ENCODE measurements around the gene ZFAND6.

ZFAND6 gene

DNA sequence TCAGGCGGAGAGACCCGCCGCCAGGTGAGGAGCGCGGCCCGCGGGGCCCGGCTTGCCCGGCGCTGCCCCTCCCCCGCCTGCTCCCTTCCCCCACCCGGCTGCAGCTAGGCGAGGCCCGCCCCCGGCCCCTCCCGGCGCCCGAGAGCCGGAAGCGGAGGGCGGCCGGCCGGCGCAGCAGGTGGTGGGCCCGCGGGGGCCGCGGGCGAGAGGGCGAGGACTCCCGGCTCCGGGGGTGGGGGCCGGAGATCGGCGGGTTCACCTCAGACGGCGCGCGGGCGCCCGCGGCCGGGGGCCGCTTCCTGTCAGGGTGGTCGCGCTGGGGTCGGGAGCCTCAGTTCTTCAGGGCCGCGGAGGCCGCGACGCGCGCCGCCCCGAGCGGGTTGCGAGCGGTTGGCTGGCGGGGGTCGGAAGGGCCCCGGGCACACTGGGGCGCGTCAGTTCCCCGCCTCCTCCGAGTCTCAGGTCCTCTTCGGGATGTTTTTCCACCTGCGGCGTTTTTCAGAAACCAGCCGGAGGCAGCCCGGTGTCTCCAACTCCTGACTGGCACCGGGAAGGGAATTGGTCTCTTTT, 395 bp downstream of the ZFAND6 start:
- H4K20me1 ChIP-seq (ENCODE audit: insufficient read depth, low read length, poor library complexity, severe bottlenecking), result peaks cover 37% of the 10 kb centered on the region
- H3K27me3 ChIP-seq (ENCODE audit: insufficient read depth, low read length, poor library complexity, severe bottlenecking), result no peaks in the 10 kb centered on the region
- peak overlapping the region; percentile 98 for H3K4me2 ChIP-seq (ENCODE audit: low read depth, low read length, poor library complexity, severe bottlenecking)
- peak overlapping the region; percentile 85 for H2AFZ ChIP-seq (ENCODE audit: low read length)
- no peaks in the 10 kb centered on the region for H3K9me3 ChIP-seq (ENCODE audit: insufficient read depth, low read depth, low read length)
- H3F3A ChIP-seq (ENCODE audit: low read depth), result peaks cover 4% of the 10 kb centered on the region; the same call in 1 of the 2 replicates
- peaks cover 48% of the 10 kb centered on the region for H3K79me2 ChIP-seq (ENCODE audit: insufficient read depth, low read length)
- H3K4me3 ChIP-seq (ENCODE audit: low read length, poor library complexity, severe bottlenecking), result peak overlapping the region; percentile 81
- H3K36me3 ChIP-seq (ENCODE audit: insufficient read depth, low read length), result no peaks in the 10 kb centered on the region
- no peaks in the 10 kb centered on the region for H3K9me2 ChIP-seq (replicated peaks; ENCODE audit: low read depth, low read length)
- TF ChIP-seq, protein P1, sequence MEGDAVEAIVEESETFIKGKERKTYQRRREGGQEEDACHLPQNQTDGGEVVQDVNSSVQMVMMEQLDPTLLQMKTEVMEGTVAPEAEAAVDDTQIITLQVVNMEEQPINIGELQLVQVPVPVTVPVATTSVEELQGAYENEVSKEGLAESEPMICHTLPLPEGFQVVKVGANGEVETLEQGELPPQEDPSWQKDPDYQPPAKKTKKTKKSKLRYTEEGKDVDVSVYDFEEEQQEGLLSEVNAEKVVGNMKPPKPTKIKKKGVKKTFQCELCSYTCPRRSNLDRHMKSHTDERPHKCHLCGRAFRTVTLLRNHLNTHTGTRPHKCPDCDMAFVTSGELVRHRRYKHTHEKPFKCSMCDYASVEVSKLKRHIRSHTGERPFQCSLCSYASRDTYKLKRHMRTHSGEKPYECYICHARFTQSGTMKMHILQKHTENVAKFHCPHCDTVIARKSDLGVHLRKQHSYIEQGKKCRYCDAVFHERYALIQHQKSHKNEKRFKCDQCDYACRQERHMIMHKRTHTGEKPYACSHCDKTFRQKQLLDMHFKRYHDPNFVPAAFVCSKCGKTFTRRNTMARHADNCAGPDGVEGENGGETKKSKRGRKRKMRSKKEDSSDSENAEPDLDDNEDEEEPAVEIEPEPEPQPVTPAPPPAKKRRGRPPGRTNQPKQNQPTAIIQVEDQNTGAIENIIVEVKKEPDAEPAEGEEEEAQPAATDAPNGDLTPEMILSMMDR (conservative IDR thresholded peaks at IDR 0.05; ENCODE audit: low read length), result no peak
- no peak for TF ChIP-seq EZH2phosphoT487 (IDR thresholded peaks at IDR 0.05; ENCODE audit: borderline replicate concordance)
- H3K4me1 ChIP-seq (ENCODE audit: insufficient read depth, low read length, poor library complexity, severe bottlenecking), result peaks cover 41% of the 10 kb centered on the region
- H3K9ac ChIP-seq (ENCODE audit: low read depth, low read length, poor library complexity, severe bottlenecking), result peak overlapping the region; percentile 71

DNA sequence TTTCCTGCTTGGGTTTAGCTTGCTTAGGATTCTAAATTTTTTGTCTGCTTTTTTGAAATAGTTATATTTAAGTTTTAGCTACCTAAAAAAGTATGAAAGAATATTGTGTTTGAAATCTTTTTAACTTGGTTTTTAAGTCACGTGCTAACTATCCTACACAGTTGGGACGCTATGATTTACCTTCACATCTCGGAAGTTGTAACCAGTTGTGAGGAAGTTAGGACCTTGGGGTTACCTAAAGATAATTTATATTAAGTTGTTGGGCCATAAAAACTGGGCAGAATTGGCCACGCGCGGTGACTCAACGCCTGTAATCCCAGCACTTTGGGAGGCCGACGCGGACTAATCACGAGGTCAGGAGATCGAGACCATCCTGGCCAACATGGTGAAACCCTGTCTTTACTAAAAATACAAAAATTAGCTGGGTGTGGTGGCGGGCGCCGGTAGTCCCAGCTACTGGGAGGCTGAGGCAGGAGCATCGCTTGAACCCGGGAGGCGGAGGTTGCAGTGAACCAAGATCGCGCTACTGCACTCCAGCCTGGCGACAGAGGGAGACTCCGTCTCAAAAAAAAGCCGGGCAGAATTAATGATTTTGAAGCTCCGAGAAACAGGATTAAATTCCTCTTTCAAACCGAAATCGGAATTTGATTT, 1.0 kb downstream of the ZFAND6 start:
- Histone ChIP-seq H3K9ac (ENCODE audit: low read depth, low read length, poor library complexity, severe bottlenecking) (peak overlapping the region; percentile 71), H4K20me1 (ENCODE audit: insufficient read depth, low read length, poor library complexity, severe bottlenecking) (peaks cover 42% of the 10 kb centered on the region), H3K27me3 (ENCODE audit: insufficient read depth, low read length, poor library complexity, severe bottlenecking) (no peaks in the 10 kb centered on the region), H3K79me2 (ENCODE audit: insufficient read depth, low read length) (peaks cover 54% of the 10 kb centered on the region), H3K4me3 (ENCODE audit: low read length, poor library complexity, severe bottlenecking) (peak overlapping the region; percentile 81), H3F3A (ENCODE audit: low read depth) (peaks cover 4% of the 10 kb centered on the region; the same call in 1 of the 2 replicates), H3K4me1 (ENCODE audit: insufficient read depth, low read length, poor library complexity, severe bottlenecking) (peaks cover 48% of the 10 kb centered on the region), H3K4me2 (ENCODE audit: low read depth, low read length, poor library complexity, severe bottlenecking) (peak overlapping the region; percentile 98), H3K36me3 (ENCODE audit: insufficient read depth, low read length) (no peaks in the 10 kb centered on the region), H3K9me2 (replicated peaks; ENCODE audit: low read depth, low read length) (no peaks in the 10 kb centered on the region), H3K9me3 (ENCODE audit: insufficient read depth, low read depth, low read length) (no peaks in the 10 kb centered on the region), H2AFZ (ENCODE audit: low read length) (peak overlapping the region; percentile 85)
- no peak for TF ChIP-seq EZH2phosphoT487 (IDR thresholded peaks at IDR 0.05; ENCODE audit: borderline replicate concordance)
- TF ChIP-seq, protein P1 (conservative IDR thresholded peaks at IDR 0.05; ENCODE audit: low read length), result peak; percentile 34

- Histone ChIP-seq H3K9me2 (replicated peaks; ENCODE audit: low read depth, low read length) (no peaks in the 10 kb centered on the region), H3K4me1 (ENCODE audit: insufficient read depth, low read length, poor library complexity, severe bottlenecking) (peaks cover 48% of the 10 kb centered on the region), H3K9ac (ENCODE audit: low read depth, low read length, poor library complexity, severe bottlenecking) (peak overlapping the region; percentile 71), H2AFZ (ENCODE audit: low read length) (no peak overlapping the region), H3K27me3 (ENCODE audit: insufficient read depth, low read length, poor library complexity, severe bottlenecking) (no peaks in the 10 kb centered on the region), H3K36me3 (ENCODE audit: insufficient read depth, low read length) (no peaks in the 10 kb centered on the region), H3K79me2 (ENCODE audit: insufficient read depth, low read length) (peaks cover 65% of the 10 kb centered on the region), H3K4me2 (ENCODE audit: low read depth, low read length, poor library complexity, severe bottlenecking) (peak overlapping the region; percentile 98), H3F3A (ENCODE audit: low read depth) (peaks cover 4% of the 10 kb centered on the region; the same call in 1 of the 2 replicates), H3K9me3 (ENCODE audit: insufficient read depth, low read depth, low read length) (no peaks in the 10 kb centered on the region), H3K4me3 (ENCODE audit: low read length, poor library complexity, severe bottlenecking) (peak overlapping the region; percentile 81), H4K20me1 (ENCODE audit: insufficient read depth, low read length, poor library complexity, severe bottlenecking) (peaks cover 49% of the 10 kb centered on the region)
- TF ChIP-seq, protein P1 (conservative IDR thresholded peaks at IDR 0.05; ENCODE audit: low read length), result no peak
Measured at GRCh38 chr15:80061582-80061981, 2.1 kb downstream of the ZFAND6 start.
